Stimulated activated CD4-positive, alpha-beta T cell treated with anti-CD3 and anti-CD28 coated beads, Interleukin-2, amount 100 ng/mL, for 4 hours (primary cell): ENCODE measurements around the gene TNFSF8.

ENCODE experiments used
- DNase-seq: peaks from one replicate; pipeline ENCODE4 v3.0.0-alpha.2; 2020; ENCODE audit warnings: low read depth

The TNFSF8 gene

GRCh38 chr9:114936581-114936980, 6.2 kb upstream of the TNFSF8 start:
- no peak for DNase-seq

- no peak for DNase-seq
These were observed 4.7 kb upstream of the TNFSF8 start for GRCh38 chr9:114935119-114935518.

- no peak for DNase-seq
These were observed 2.1 kb upstream of the TNFSF8 start for GRCh38 chr9:114932502-114932901.

GRCh38 chr9:114931407-114931806, 1.0 kb upstream of the TNFSF8 start:
- DNase-seq = no peak

GRCh38 chr9:114929201-114929600, 1.2 kb downstream of the TNFSF8 start:
- no peak for DNase-seq

GRCh38 chr9:114928671-114929070, 1.7 kb downstream of the TNFSF8 start:
- DNase-seq = no peak

- no peak for DNase-seq
These were observed 2.3 kb downstream of the TNFSF8 start for GRCh38 chr9:114928136-114928535.

GRCh38 chr9:114925672-114926071, 4.7 kb downstream of the TNFSF8 start:
- DNase-seq = no peak

- DNase-seq = no peak
These were observed 5.4 kb downstream of the TNFSF8 start for GRCh38 chr9:114925039-114925438.

- DNase-seq = no peak
These were observed 6.1 kb downstream of the TNFSF8 start for GRCh38 chr9:114924327-114924726.

- DNase-seq = no peak
These were observed 6.5 kb downstream of the TNFSF8 start for GRCh38 chr9:114923918-114924317.

GRCh38 chr9:114921171-114921570, 9.2 kb downstream of the TNFSF8 start:
- no peak for DNase-seq

GRCh38 chr9:114919611-114920010, 10.8 kb downstream of the TNFSF8 start:
- DNase-seq = no peak

GRCh38 chr9:114916481-114916880, 13.9 kb downstream of the TNFSF8 start:
- no peak for DNase-seq

GRCh38 chr9:114914139-114914538, 16.3 kb downstream of the TNFSF8 start:
- DNase-seq = no peak

GRCh38 chr9:114913656-114914055, 16.7 kb downstream of the TNFSF8 start:
- DNase-seq = no peak

GRCh38 chr9:114913217-114913616, 17.2 kb downstream of the TNFSF8 start:
- DNase-seq = no peak

GRCh38 chr9:114911167-114911821, 19.1 kb downstream of the TNFSF8 start:
- DNase-seq = no peak

GRCh38 chr9:114910541-114910940, 19.9 kb downstream of the TNFSF8 start:
- DNase-seq = no peak

- no peak for DNase-seq
These were observed 20.7 kb downstream of the TNFSF8 start for GRCh38 chr9:114909661-114910060.

GRCh38 chr9:114908805-114909448, 21.5 kb downstream of the TNFSF8 start:
- DNase-seq = no peak

- no peak for DNase-seq
These were observed 22.2 kb downstream of the TNFSF8 start for GRCh38 chr9:114908104-114908622.

- no peak for DNase-seq
These were observed 23.3 kb downstream of the TNFSF8 start for GRCh38 chr9:114906922-114907571.
